Measurements from ENCODE around the gene TRPM1.
A peak's percentile ranks its signal among the peaks of the same experiment; 100 is the strongest.

The TRPM1 gene

DNA sequence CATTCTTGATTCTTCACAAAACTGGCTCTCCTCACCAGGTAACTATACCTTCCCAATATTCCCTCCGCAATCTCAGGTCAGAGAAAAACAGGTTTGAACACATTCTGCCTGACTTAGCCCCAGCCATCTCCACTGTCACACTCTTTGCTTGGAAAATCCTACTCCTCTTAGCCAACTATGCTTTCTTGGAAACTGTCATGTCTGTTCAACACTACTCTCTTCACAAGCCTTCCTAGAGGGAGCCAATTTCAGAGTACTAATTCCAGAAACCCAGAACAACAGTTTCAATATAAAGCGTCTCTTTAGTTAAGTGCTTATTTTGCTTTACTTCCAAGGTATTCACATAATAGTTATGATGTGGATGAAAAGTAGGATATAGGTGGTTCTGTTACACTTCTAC lies 131.8 kb downstream of the TRPM1 start:
- DNase-seq (ENCODE audit: low read depth) = no peak

DNA sequence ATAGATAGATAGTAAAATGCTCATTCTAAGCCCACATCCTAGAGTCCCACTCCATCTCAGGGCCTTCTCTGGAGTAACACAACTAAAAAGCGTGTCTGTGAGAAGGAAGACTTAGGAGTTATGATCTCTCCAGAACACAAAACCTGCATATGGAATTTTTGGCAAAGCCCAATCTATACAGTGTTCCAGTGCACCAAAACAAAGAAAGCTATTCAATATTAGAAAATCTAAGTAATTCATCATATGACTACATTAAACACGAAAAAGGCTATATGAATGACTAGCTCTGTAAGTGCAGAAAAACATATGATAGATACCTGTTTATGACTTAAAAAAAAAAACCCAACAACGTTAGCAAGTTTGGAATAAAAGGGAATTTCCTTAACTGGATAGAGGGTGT lies 137.8 kb downstream of the TRPM1 start:
- no peak for DNase-seq (ENCODE audit: low read depth)

DNA sequence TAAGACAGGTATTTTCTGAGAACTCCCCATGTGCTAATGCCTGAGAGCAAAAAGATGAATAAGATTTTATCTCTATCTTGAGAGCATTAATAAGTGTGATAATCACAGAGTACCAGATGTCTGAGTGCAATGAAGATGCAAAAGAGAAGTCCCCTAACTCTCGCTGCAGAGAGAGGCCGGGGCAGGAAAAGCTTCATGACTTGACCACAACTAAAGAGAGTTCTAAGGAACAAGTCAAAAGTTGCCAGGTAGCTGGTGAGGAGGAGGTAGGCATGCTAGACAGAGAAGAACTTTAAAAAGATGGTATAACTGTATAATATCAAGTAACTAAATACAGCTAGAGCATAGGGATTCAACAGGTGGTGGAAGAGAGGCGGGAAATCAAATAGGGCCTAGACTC lies 138.9 kb downstream of the TRPM1 start:
- DNase-seq (ENCODE audit: low read depth) = no peak

DNA sequence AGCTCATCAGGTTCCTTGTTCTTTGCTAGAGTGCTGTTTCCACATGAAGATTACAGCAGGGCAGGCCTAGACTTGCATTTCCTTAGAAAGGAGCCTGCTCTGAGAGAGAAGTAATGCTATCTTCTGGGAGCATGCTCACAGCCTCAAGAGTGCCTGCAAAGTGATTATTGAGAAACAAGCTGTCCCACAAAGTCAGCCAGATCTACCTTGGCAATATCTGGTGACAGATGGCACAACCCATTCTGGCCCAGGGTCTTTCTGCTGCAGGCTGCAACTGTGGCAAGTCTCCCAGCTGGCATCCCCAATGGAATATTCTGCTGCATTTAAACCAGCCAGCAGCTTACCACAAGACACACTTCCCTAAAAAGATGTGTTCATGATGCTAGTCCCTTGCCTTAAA lies 139.4 kb downstream of the TRPM1 start:
- DNase-seq (ENCODE audit: low read depth) = no peak

DNA sequence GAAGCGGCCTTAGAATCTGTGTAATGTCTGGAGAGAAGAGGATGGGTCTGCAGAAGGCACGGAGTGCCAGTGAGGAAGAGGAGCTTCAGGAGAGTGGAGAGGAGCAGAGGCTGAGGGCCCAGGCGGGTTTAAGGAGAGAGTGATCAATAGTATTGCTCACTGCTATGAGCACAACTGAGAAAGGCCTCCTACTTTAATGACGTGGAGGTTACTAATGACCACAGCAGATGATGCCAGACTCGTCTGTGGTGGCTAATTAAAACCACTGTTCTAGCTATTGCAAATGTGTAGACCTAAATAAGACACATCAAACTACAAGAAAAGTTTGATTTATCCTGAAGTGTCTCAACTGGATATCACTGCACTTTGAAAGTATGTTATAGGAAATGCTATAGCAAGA lies 143.3 kb downstream of the TRPM1 start:
- DNase-seq (ENCODE audit: low read depth) = no peak

DNA sequence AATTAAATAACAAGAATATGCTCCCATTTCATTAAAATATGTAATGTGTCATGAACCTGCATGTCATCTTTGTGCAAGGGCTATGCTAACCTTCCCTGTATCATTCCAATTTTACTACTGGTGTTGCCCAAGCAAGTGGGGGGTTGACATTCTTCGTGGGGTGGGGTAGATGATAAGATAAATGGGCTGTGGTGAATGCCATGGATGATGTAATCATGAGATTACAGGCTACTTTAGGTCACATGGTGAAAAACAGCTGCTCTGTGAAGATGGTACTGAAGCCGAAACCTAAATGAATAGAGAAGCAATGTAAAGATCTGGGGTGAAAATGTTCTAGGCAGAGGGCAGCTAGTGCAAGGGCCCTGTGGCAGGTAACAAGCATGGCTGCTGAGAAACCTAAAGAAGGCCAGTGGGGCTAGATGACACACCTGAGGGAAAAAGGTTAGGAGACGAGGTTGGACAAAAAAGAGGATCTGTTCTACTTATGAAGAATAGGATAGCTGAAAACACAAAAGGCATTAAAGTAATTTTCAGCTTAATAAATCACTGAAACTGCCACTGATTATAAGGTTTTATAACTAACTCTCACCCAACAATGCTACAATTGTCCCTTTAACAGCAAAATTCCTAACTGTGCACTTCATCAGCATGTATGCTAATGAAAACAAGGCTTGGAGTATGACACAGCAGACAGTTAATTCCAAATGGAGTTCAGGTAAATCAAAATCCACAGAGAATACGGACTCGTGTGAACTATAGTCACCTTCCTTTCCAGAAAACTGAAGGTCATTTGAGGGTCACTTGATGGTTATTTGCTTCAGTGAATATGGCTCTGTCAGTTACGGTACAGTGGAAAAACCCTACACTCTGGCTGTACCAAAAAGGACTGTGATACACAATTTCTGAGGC lies 145.1 kb downstream of the TRPM1 start:
- no peak for DNase-seq (ENCODE audit: low read depth)

DNA sequence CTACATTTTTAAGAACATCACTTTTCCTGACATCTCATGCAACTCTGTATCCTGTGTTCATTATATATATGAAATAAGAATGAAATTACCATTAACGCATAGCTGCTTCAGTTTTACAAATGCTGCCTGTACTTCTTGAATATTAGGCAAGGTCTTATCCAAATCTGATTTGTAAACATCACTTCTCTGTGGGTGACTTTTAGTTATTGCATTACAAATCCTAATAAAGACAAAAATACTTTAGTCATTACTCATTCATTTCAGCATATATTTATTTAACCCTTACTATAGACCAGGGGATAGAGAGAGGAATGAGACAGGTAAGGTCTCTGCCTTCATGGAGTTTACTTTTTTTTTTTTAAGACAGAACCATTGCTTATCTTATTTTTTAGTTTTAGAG lies 146.9 kb downstream of the TRPM1 start:
- no peak for DNase-seq (ENCODE audit: low read depth)

DNA sequence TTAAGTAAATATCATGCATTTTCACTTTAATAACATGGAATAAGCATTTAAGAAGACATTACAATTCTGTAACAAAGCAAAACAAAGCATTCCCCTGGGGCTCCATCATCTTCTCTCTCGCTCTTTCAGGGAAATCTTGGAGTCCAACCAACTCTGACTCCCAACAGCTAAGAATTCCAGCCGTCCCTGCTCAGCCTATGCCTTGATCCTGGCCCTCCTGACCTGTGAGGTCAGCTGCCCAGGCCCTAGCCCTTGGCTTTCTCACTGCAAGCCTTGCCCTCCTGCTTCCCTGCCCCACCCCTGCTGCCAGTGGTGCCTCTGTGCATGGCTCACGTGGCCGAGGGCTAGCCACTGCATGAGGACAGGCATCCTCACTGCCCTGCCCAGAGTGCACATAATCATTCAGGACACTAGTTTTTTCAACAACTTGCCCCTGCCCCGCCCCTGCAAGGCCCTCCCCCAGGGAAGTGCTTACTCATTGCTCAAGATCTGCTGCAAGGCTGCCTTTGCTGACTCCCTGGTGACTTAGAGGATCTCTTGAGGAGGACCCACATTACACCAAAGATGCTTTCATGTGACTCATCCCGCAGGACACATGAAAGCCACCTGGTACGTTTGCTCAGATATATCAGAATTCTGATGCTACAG lies 147.7 kb downstream of the TRPM1 start:
- DNase-seq (ENCODE audit: low read depth) = peak; percentile 7

DNA sequence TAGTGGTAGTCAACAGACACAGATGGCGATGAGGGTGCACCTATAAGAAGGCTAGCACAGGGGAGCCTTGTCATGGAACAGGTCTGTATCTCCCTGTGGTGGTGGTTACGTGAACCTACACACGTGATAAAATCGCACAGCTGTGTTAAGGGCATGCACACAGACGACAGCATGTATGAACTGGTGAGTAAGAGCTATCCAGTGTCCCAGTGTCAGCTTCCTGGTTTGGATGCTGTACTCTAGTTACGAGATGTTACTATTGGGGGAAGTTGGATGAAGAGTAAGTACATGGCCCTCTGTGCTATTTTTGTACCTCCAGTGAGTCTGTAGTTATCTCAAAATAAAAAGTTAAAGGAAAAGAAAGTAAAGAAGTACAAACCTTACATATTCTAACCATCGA lies 148.3 kb downstream of the TRPM1 start:
- no peak for DNase-seq (ENCODE audit: low read depth)
